KOPT-K1 (cell line): ENCODE results near the gene SLC22A23.

ENCODE experiments used
- H3K27ac ChIP-seq: fragments of 200-600 bp; sonication (generic); 2 replicates; pipeline ENCODE4 v1.5.1; 2016; ENCODE audit warnings: antibody characterized with exemption, mild to moderate bottlenecking, low read depth, low read length; ENCODE audit not compliant: poor library complexity, severe bottlenecking
- H3K36me3 ChIP-seq: fragments of 200-600 bp; sonication (generic); 2 replicates; pipeline ENCODE4 v1.5.1; 2017; ENCODE audit warnings: antibody characterized with exemption, mild to moderate bottlenecking, low read length, moderate library complexity; ENCODE audit not compliant: insufficient read depth
- H3K9me3 ChIP-seq: fragments of 200-600 bp; sonication (generic); 2 replicates; pipeline ENCODE4 v1.5.1; 2017; ENCODE audit warnings: antibody characterized with exemption, low read length, mild to moderate bottlenecking; ENCODE audit not compliant: insufficient read depth, poor library complexity, severe bottlenecking

The SLC22A23 gene

GRCh38 chr6:3280091-3280490 lies 176.8 kb downstream of the SLC22A23 start:
- Histone ChIP-seq H3K27ac (no peak overlapping the region), H3K36me3 (peaks cover 35% of the 10 kb centered on the region; the same call in 1 of the 2 replicates)

GRCh38 chr6:3278691-3279090 lies 178.2 kb downstream of the SLC22A23 start:
- Histone ChIP-seq H3K27ac (no peak overlapping the region), H3K9me3 (no peaks in the 10 kb centered on the region), H3K36me3 (peaks cover 43% of the 10 kb centered on the region)

More at GRCh38 chr6:3280091-3280490, 176.8 kb downstream of the SLC22A23 start:
- H3K9me3 ChIP-seq, result no peaks in the 10 kb centered on the region

GRCh38 chr6:3277851-3278416 lies 178.9 kb downstream of the SLC22A23 start:
- Histone ChIP-seq H3K27ac (no peak overlapping the region), H3K9me3 (no peaks in the 10 kb centered on the region), H3K36me3 (peaks cover 49% of the 10 kb centered on the region)

GRCh38 chr6:3277251-3277650 lies 179.6 kb downstream of the SLC22A23 start:
- Histone ChIP-seq H3K36me3 (peaks cover 49% of the 10 kb centered on the region), H3K9me3 (no peaks in the 10 kb centered on the region), H3K27ac (no peak overlapping the region)

GRCh38 chr6:3276174-3277167 lies 180.4 kb downstream of the SLC22A23 start:
- peaks cover 49% of the 10 kb centered on the region for H3K36me3 ChIP-seq
- H3K9me3 ChIP-seq, result no peaks in the 10 kb centered on the region
- no peak overlapping the region for H3K27ac ChIP-seq

- no peak overlapping the region for H3K27ac ChIP-seq
- H3K36me3 ChIP-seq, result peaks cover 65% of the 10 kb centered on the region
- no peaks in the 10 kb centered on the region for H3K9me3 ChIP-seq
Observed at GRCh38 chr6:3273707-3274521, 182.9 kb downstream of the SLC22A23 start.

- Histone ChIP-seq H3K36me3 (peaks cover 72% of the 10 kb centered on the region), H3K27ac (no peak overlapping the region), H3K9me3 (no peaks in the 10 kb centered on the region)
Observed at GRCh38 chr6:3272911-3273547, 183.8 kb downstream of the SLC22A23 start.

GRCh38 chr6:3271756-3272155 lies 185.1 kb downstream of the SLC22A23 start:
- no peaks in the 10 kb centered on the region for H3K9me3 ChIP-seq
- H3K36me3 ChIP-seq, result peaks cover 75% of the 10 kb centered on the region
- H3K27ac ChIP-seq, result no peak overlapping the region

GRCh38 chr6:3270258-3270657 lies 186.6 kb downstream of the SLC22A23 start:
- H3K9me3 ChIP-seq, result no peaks in the 10 kb centered on the region
- H3K27ac ChIP-seq, result no peak overlapping the region
- peaks cover 88% of the 10 kb centered on the region for H3K36me3 ChIP-seq

- Histone ChIP-seq H3K36me3 (peaks cover 95% of the 10 kb centered on the region), H3K27ac (no peak overlapping the region), H3K9me3 (no peaks in the 10 kb centered on the region)
Observed at GRCh38 chr6:3269281-3269975, 187.4 kb downstream of the SLC22A23 start.

- Histone ChIP-seq H3K36me3 (peaks cover 95% of the 10 kb centered on the region), H3K9me3 (no peaks in the 10 kb centered on the region), H3K27ac (no peak overlapping the region)
Observed at GRCh38 chr6:3268680-3269079, 188.2 kb downstream of the SLC22A23 start.

GRCh38 chr6:3267162-3267561 lies 189.7 kb downstream of the SLC22A23 start:
- H3K27ac ChIP-seq, result no peak overlapping the region
- H3K36me3 ChIP-seq, result peaks cover 93% of the 10 kb centered on the region
- no peaks in the 10 kb centered on the region for H3K9me3 ChIP-seq

GRCh38 chr6:3266170-3266569 lies 190.7 kb downstream of the SLC22A23 start:
- Histone ChIP-seq H3K27ac (no peak overlapping the region), H3K9me3 (no peaks in the 10 kb centered on the region), H3K36me3 (peaks cover 93% of the 10 kb centered on the region)

GRCh38 chr6:3265671-3266070 lies 191.2 kb downstream of the SLC22A23 start:
- peaks cover 93% of the 10 kb centered on the region for H3K36me3 ChIP-seq
- H3K9me3 ChIP-seq, result no peaks in the 10 kb centered on the region
- no peak overlapping the region for H3K27ac ChIP-seq
